ENCODE results near the gene ST8SIA6. TPM values are rescaled to one million over a fixed set of nuclear protein-coding genes. Genes with fewer than 3 reads are reported as not detected.
"Not testable (repeated sequence)": the region's sequence is repeated elsewhere in the genome, so short reads cannot be mapped to it uniquely, and the experiment has no call there.

Gene ST8SIA6
- total RNA-seq, 1 donor from 2014 or later: 0.79 TPM

GRCh38 chr10:17427201-17427600 is 27.2 kb downstream of the ST8SIA6 start:
- no peak for DNase-seq (ENCODE audit: low read depth, low spot score)

- DNase-seq (ENCODE audit: low read depth, low spot score): no peak
These were observed 28.1 kb downstream of the ST8SIA6 start for GRCh38 chr10:17426263-17426750.

GRCh38 chr10:17425584-17426262 is 28.7 kb downstream of the ST8SIA6 start:
- peak; percentile 37 for DNase-seq (ENCODE audit: low read depth, low spot score)

- no peak for DNase-seq (ENCODE audit: low read depth, low spot score)
These were observed 30.7 kb downstream of the ST8SIA6 start for GRCh38 chr10:17423632-17424186.

DNA sequence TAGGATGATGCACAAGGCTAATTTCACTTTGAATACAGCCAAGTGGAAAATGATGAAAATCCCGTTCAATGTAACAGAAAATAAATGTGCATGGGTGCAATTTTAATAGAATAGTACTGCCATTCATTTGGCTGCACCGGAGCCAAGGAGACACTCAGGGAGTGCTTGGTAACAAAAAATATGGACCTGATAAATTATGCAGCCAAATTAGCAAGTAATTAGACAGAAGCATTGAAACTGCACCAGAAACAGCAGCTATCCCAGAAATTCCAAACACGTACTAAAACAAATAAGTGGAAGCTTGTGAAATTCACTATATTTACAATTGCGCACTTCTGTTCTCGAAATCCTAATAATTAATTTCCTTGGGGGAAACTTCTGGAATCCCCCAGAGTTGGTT is 31.5 kb downstream of the ST8SIA6 start:
- DNase-seq (ENCODE audit: low read depth, low spot score): no peak

DNA sequence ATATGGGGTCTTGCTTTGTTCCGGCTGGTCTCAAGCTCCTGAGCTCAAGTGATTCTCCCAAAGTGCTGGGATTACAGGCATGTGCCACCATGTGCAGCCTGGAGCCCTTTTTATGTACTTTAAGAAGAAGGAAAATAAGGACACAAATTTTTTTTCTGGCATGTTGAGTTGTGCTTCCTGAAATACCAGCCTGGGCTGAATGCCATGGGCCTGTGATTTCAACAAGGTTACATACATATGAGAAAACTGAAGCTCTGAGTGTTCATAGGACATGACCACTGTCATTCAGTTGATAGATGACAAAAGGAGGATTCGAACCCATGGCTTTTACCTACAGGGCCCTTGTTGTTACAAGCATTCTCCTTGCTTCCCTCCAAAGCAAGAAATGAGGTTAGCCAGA is 36.1 kb downstream of the ST8SIA6 start:
- DNase-seq (ENCODE audit: low read depth, low spot score): no peak

DNA sequence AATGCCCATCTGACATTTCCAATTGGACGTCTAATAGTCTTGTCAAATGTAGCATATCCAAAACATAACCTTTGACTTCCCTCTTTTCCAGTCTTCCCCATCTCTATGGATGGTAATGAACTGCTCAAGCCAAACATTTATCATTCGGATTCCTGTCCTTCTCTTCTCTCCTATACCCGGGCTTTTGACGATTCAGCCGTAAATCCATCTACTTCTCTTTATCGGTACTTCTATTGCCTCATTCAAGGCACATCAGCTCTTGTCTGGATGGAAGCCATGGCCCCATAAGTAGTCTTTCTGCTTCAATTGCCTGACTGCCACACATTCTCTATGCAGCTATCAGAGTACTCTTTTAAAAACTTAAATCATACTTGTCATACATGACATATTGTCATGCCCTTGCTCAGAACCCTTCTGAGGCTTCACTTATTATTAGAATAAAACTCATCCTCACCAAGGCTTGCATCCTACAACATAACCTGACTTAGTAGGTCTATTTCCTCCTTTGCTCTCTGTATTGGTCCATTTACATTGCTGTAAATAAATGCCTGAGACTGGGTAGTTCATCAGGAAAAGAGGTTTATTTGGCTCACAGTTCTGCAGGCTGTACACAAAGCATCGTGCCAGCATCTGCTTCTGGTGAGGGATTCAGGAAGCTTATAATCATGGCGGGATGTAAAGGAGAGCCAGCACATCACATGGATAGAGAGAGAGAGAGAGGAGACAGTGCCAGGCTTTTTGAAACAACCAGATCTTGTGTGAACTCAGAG is 37.8 kb downstream of the ST8SIA6 start:
- no peak for DNase-seq (ENCODE audit: low read depth, low spot score)

DNA sequence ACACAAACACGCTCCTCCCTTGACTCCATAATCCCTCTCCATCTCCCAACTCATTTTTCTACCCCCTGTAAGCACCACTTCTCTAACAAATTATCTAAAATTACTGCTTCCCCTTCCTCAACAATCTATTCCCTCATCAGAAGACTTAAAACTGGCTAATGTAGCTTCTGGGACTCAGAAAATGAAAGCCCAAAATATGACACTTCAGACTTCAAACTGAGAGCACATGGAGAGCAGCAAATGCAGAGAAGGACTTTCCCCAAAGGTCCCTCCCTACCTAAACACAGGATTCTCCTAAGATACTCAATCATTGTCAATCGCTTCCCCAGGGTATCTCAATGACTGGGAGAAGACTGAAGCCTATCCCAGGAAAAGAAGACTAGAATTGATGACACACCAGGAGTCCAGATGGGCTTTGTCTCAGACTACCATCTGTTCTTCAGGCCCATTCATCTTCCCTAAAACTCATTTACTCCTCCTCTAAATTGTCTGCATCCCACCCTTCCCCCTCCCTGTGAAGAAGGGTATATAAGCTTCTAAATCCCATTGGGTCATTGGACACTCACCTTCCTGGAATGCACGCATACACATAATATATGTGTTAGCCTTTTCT is 39.2 kb downstream of the ST8SIA6 start:
- no peak for DNase-seq (ENCODE audit: low read depth, low spot score)

DNA sequence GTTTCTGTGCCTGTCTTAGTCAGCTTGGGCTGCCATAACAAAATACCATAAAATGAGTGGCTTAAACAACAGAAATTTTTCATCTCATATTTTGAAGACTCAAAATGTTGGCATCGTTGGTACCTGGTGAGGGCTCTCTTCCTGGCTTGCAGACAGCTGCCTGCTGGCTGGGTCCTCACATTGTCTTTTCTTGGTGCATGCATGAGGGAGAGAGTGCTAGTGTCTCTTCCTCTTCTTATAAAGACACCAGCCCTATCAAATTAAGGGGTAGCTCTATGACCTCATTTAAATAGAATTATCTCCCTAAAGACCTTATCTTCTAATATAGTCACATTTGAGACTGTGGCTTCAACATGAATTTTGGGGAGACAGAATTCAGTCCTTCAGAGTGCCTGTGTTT is 39.9 kb downstream of the ST8SIA6 start:
- DNase-seq (ENCODE audit: low read depth, low spot score): no peak

GRCh38 chr10:17413876-17414275 is 40.5 kb downstream of the ST8SIA6 start:
- DNase-seq (ENCODE audit: low read depth, low spot score): no peak

DNA sequence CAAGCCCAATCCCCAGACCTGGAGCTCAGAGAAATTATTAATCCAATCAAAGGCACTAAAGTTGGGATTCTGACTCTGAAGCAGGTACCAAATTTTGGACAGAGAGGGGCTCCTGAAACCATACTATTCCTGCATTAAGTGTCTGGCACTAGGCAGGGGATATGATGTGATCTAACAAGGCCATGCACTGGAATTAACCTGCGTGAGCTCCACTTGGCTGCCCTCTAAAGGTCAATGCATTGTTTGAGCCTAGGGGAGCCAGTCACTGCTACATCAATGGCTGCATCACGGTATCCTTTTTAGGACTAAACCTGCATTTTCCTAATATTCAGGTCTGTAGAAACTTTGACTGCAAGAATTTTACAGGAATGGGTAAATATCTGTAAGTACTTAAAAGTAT is 42.1 kb downstream of the ST8SIA6 start:
- DNase-seq (ENCODE audit: low read depth, low spot score): no peak

DNA sequence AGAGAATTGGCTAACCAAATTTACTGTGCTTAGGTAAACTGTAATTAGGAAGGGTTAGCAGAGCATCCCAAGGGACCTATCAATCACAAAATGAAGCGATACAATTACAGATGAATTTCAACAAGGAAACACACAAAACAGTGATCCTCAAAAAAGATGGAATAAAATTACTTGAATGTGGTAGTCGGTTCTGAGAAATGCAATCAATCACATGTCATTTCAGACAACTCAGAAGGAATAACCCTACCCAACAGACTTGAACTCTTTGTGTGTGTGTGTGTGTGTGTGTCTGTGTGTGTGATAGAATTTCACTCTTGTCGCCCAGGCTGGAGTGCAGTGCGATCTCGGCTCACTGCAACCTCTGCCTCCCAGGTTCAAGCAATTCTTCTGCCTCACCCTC is 43.5 kb downstream of the ST8SIA6 start:
- DNase-seq (ENCODE audit: low read depth, low spot score): no peak

GRCh38 chr10:17409170-17409733 is 45.1 kb downstream of the ST8SIA6 start:
- DNase-seq (ENCODE audit: low read depth, low spot score): no peak

GRCh38 chr10:17407047-17407446 is 47.3 kb downstream of the ST8SIA6 start:
- DNase-seq (ENCODE audit: low read depth, low spot score): no peak

GRCh38 chr10:17406036-17406834 is 48.2 kb downstream of the ST8SIA6 start:
- DNase-seq (ENCODE audit: low read depth, low spot score): no peak

GRCh38 chr10:17403161-17403560 is 51.2 kb downstream of the ST8SIA6 start:
- DNase-seq (ENCODE audit: low read depth, low spot score): no peak

DNA sequence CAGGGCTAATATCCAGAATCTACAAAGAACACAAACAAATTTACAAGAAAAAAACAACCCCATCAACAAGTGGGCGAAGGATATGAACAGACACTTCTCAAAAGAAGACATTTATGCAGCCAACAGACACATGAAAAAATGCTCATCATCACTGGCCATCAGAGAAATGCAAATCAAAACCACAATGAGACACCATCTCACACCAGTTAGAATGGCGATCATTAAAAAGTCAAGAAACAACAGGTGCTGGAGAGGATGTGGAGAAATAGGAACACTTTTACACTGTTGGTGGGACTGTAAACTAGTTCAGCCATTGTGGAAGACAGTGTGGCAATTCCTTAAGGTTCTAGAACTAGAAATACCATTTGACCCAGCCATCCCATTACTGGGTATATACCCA is 52.4 kb downstream of the ST8SIA6 start:
- not testable (repeated sequence) for DNase-seq (ENCODE audit: low read depth, low spot score)

DNA sequence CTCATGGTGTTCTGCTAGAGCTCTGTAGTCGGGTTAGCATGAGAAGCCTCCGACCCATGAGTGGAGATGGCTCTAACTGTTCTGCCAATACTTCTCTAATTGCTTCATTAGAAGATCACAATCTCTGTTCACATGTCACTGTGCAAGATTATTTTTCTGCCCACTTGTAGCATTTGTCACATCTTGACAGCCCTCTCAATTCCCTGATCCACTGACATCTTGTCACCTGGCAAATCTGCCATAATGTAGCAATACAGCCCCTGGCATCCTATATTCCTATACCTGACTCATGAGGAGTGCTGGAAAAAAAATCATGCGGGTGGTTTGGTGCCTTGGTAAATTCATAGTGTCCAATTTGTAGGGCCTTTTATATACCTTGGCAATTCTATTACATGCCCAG is 58.4 kb downstream of the ST8SIA6 start:
- no peak for DNase-seq (ENCODE audit: low read depth, low spot score)

DNA sequence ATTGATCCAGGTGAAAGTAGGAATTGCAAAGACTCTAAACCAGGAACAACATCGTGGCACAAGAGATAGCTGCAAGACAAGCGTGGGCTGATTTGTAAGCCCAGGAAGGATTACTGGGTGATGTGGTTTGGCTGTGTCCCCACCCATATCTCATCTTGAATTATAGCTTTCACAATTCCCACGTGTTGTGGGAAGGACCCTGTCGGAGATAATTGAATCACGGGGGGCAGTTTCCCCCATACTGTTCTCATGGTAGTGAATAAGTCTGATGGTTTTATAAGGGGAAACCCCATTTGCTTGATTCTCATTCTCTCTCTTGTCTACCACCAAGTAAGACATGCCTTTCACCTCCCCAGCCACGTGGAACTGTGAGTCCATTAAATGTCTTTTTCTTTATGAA is 59.5 kb downstream of the ST8SIA6 start:
- no peak for DNase-seq (ENCODE audit: low read depth, low spot score)

- DNase-seq (ENCODE audit: low read depth, low spot score): no peak
These were observed 66.4 kb downstream of the ST8SIA6 start for GRCh38 chr10:17387861-17388503.

Measured in pulmonary artery endothelial cell (primary cell).